ENCODE results near the gene ATP6V1G2.
A peak's percentile ranks its signal among the peaks of the same experiment; 100 is the strongest.

ATP6V1G2 gene

GRCh38 chr6:31579546-31580437, 33.4 kb upstream of the ATP6V1G2 start:
- H3K27ac ChIP-seq (ENCODE audit: extremely low read depth, low read depth, low read length): no peak overlapping the region

GRCh38 chr6:31579119-31579505, 32.7 kb upstream of the ATP6V1G2 start:
- POLR2A ChIA-PET: no interaction called here
- peaks cover 4% of the 10 kb centered on the region; the same call in 1 of the 2 replicates for H3K4me1 ChIP-seq (ENCODE audit: control insufficient read depth, insufficient read depth, low read length)
- no peak overlapping the region for H3K4me3 ChIP-seq (ENCODE audit: low read depth, low read length)
- H3K27ac ChIP-seq (ENCODE audit: extremely low read depth, low read depth, low read length): no peak overlapping the region
- CTCF ChIA-PET: interaction anchor here (0.6 to 18.7 kb wide), 6 partner anchors 10 to 179 kb away, joined by 4 to 518 read pairs (median 39); partner anchors contain the start of genes ATP6V1G2, LTA, NCR3 and NFKBIL1
- no peaks in the 10 kb centered on the region for H3K36me3 ChIP-seq (ENCODE audit: control insufficient read depth in 2 of 2, insufficient read depth in 1 of 2, low read length in 2 of 2)
- H3K9me3 ChIP-seq (ENCODE audit: control insufficient read depth, insufficient read depth, low read depth, low read length): no peaks in the 10 kb centered on the region
- TF ChIP-seq KLF10 (tag by site-specific recombination; IDR thresholded peaks at IDR 0.05) (no peak), ZNF585B (tag by site-specific recombination; IDR thresholded peaks at IDR 0.05) (no peak), ZNF18 (tag by site-specific recombination; IDR thresholded peaks at IDR 0.05) (no peak), PRDM4 (tag by site-specific recombination; IDR thresholded peaks at IDR 0.05) (no peak), ZIC2 (tag by site-specific recombination; IDR thresholded peaks at IDR 0.05) (no peak), ZNF174 (tag by site-specific recombination; IDR thresholded peaks at IDR 0.05) (no peak), ZNF169 (tag by site-specific recombination; IDR thresholded peaks at IDR 0.05) (no peak), ZFHX2 (tag by site-specific recombination; conservative IDR thresholded peaks at IDR 0.05) (no peak), SP7 (tag by site-specific recombination; IDR thresholded peaks at IDR 0.05) (no peak), ZNF623 (tag by site-specific recombination; IDR thresholded peaks at IDR 0.05) (no peak)

More at GRCh38 chr6:31579546-31580437, 33.4 kb upstream of the ATP6V1G2 start:
- Histone ChIP-seq H3K4me3 (ENCODE audit: low read depth, low read length) (no peak overlapping the region), H3K4me1 (ENCODE audit: control insufficient read depth, insufficient read depth, low read length) (peaks cover 4% of the 10 kb centered on the region; the same call in 1 of the 2 replicates), H3K9me3 (ENCODE audit: control insufficient read depth, insufficient read depth, low read depth, low read length) (no peaks in the 10 kb centered on the region), H3K36me3 (ENCODE audit: control insufficient read depth in 2 of 2, insufficient read depth in 1 of 2, low read length in 2 of 2) (no peaks in the 10 kb centered on the region)
- ChIA-PET POLR2A (interaction anchor here (0.9 to 2.1 kb wide), 7 partner anchors 10 to 251 kb away, joined by 3 to 7 read pairs (median 4); partner anchors contain the start of genes DDX39B and HSPA1B), CTCF (interaction anchor here (0.6 to 18.7 kb wide), 23 partner anchors 9 to 1258 kb away, joined by 3 to 518 read pairs (median 5); partner anchors contain the start of genes ATP6V1G2, LTA, MICA and NCR3)
- TF ChIP-seq MZF1 (tag by site-specific recombination; IDR thresholded peaks at IDR 0.05; ENCODE audit: borderline replicate concordance) (no peak), ZBTB8A (tag by site-specific recombination; IDR thresholded peaks at IDR 0.05) (0 out of 2 replicates have a peak, but pooled peaks have one; percentile 12), REST (tag by site-specific recombination; IDR thresholded peaks at IDR 0.05) (no peak), PRDM10 (tag by site-specific recombination; IDR thresholded peaks at IDR 0.05) (peak; percentile 35; the same call in 1 of the 2 replicates), ZNF311 (tag by site-specific recombination; IDR thresholded peaks at IDR 0.05; ENCODE audit: borderline replicate concordance) (no peak), YY2 (tag by site-specific recombination; IDR thresholded peaks at IDR 0.05) (no peak)

All from HEK293 (cell line).